OCI-LY7 (cell line): Measurements from ENCODE around the gene CLMP. TPM values are rescaled to one million over a fixed set of nuclear protein-coding genes. Genes with fewer than 3 reads are reported as not detected.

Source experiments
- BruUV-seq: library from RNA; stranded (reverse); fragments of 400-500 nt; replicated peaks from 2 replicates; lab custom pipeline; 2021; lab: Mats Ljungman, UMichigan
- CTCF ChIA-PET: fragments of 300-600 bp; sonication (Branson Sonifier 250); formaldehyde crosslinking; loops from one replicate; lab custom pipeline; 2022; ENCODE audit warnings: antibody characterized with exemption; ENCODE audit not compliant: unreplicated experiment; lab: Charles Lee
- POLR2A ChIA-PET: fragments of 300-600 bp; sonication (Branson Sonifier 250); formaldehyde crosslinking; loops from one replicate; lab custom pipeline; 2022; ENCODE audit warnings: antibody characterized with exemption; lab: Charles Lee
- DNase-seq: peaks from one replicate; pipeline ENCODE4 v3.0.0-alpha.2; 2015; ENCODE audit warnings: low spot score
- H2AFZ ChIP-seq: fragments of 200-600 bp; sonication (generic), shearing (Covaris generic); 2 replicates; pipeline ENCODE4 v1.6.1; 2014; ENCODE audit warnings: mild to moderate bottlenecking, antibody characterized with exemption, low read length, moderate library complexity
- H3K27ac ChIP-seq: fragments of 200-600 bp; sonication (generic); 2 replicates; pipeline ENCODE4 v1.5.1; 2014; ENCODE audit warnings: mixed run types, low read depth, mild to moderate bottlenecking, moderate library complexity, low read length, inconsistent platforms; ENCODE audit not compliant: poor library complexity, severe bottlenecking
- H3K36me3 ChIP-seq: fragments of 200-600 bp; sonication (generic); 2 replicates; pipeline ENCODE4 v1.6.1; 2014; ENCODE audit warnings: mild to moderate bottlenecking, antibody characterized with exemption, low read length, moderate library complexity, mixed read lengths; ENCODE audit not compliant: insufficient read depth
- H3K4me1 ChIP-seq: fragments of 200-600 bp; sonication (generic); 2 replicates; pipeline ENCODE4 v1.5.1; 2014; ENCODE audit warnings: mild to moderate bottlenecking, low read length; ENCODE audit not compliant: insufficient read depth, poor library complexity, severe bottlenecking
- H3K4me2 ChIP-seq: fragments of 200-600 bp; sonication (generic); 2 replicates; pipeline ENCODE4 v1.6.1; 2014; ENCODE audit warnings: mild to moderate bottlenecking, low read length
- H3K4me3 ChIP-seq: fragments of 200-600 bp; sonication (generic); 2 replicates; pipeline ENCODE4 v1.5.1; 2014; ENCODE audit warnings: mild to moderate bottlenecking, low read depth, low read length; ENCODE audit not compliant: poor library complexity, severe bottlenecking
- H3K79me2 ChIP-seq: fragments of 200-600 bp; sonication (generic); 2 replicates; pipeline ENCODE4 v1.6.1; 2016; ENCODE audit warnings: low read depth, mild to moderate bottlenecking, low read length, moderate library complexity, mixed read lengths; ENCODE audit not compliant: insufficient read depth
- H3K9me2 ChIP-seq: fragments of 200-600 bp; sonication (generic); 2 replicates; pipeline ENCODE4 v1.6.1; 2016; ENCODE audit warnings: mild to moderate bottlenecking, low read length, mixed read lengths; ENCODE audit not compliant: insufficient read depth
- H3K9me3 ChIP-seq: fragments of 200-600 bp; sonication (generic); 2 replicates; pipeline ENCODE4 v1.6.1; 2014; ENCODE audit warnings: mild to moderate bottlenecking, mixed run types, low read length, mixed read lengths
- H4K20me1 ChIP-seq: fragments of 200-600 bp; sonication (generic); 2 replicates; pipeline ENCODE4 v1.6.1; 2014; ENCODE audit warnings: mild to moderate bottlenecking, antibody characterized with exemption, low read length, moderate library complexity, mixed read lengths; ENCODE audit not compliant: insufficient read depth
- EZH2phosphoT487 ChIP-seq: fragments of 200-600 bp; sonication (generic); IDR thresholded peaks from 2 replicates; pipeline ENCODE4 v1.6.1; 2018; ENCODE audit warnings: low read depth, borderline replicate concordance, mild to moderate bottlenecking, mixed run types, antibody characterized with exemption, low read length, moderate library complexity, mixed read lengths
- intact Hi-C: fragments of 100-400 bp; cut with micrococcal nuclease; formaldehyde crosslinking; loops from one replicate; pipeline ENCODE4 v1.10.0; 2022; ENCODE audit not compliant: unreplicated experiment
- total RNA-seq, 2 experiments: library from RNA; depleted of rRNA in 1 of 2; stranded (reverse); fragments of >200 nt in 1 of 2; shearing (Covaris generic) in 1 of 2; gene quantifications; 2 replicates each; pipeline ENCODE4 v1.2.3, GENCODE V29; 2014 to 2022
- TF ChIP-seq, protein P1 (sequence below): fragments of 200-600 bp; sonication (generic); conservative IDR thresholded peaks from 2 replicates; pipeline ENCODE4 v1.5.1; 2014; ENCODE audit warnings: mild to moderate bottlenecking, antibody characterized with exemption, low read length, moderate library complexity, mixed read lengths

The CLMP gene
- total RNA-seq, 2 experiments from 2014 or later = not detected

DNA sequence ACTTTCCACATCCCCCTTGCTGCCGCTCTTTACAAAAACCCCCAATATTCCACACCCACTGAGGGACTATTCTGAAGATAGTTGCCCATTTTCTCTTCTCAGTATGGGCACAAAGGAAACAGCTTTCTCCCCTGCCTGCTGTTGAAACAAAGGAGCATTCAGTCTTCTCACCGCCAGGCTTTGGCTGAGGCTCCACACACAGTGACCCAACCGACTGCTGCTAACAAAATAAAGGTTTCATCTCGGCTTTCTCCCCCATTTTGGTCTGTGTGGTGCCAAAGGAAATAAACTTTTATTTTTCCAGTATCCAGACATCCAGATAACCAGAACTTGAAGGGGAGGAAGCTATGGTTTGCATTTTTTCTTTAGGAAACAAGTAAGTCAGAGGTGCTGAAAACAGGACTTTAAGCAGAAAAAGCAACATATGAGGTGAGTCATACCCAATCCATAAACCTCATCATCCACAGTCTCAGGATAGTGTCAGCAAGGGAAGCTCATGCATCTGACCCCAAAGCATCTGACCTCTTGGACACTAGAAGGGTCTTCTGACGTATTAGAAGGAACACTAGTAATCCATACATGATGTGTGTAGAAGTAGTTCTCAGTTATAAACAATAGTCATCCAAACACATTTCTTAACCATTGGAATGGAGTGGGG, 6.4 kb downstream of the CLMP start:
- Histone ChIP-seq H2AFZ (no peak overlapping the region), H3K4me3 (no peak overlapping the region), H3K9me3 (no peaks in the 10 kb centered on the region), H4K20me1 (no peaks in the 10 kb centered on the region), H3K79me2 (no peaks in the 10 kb centered on the region), H3K9me2 (no peaks in the 10 kb centered on the region), H3K27ac (no peak overlapping the region), H3K4me2 (no peak overlapping the region), H3K36me3 (no peaks in the 10 kb centered on the region), H3K4me1 (no peaks in the 10 kb centered on the region)
- CTCF ChIA-PET = interaction anchor here (0.6 kb wide), 1 partner anchor 51 kb away, joined by 3 read pairs; no protein-coding TSS in a partner anchor
- no peak for DNase-seq
- POLR2A ChIA-PET = no interaction called here
- no peak for TF ChIP-seq EZH2phosphoT487
- TF ChIP-seq, protein P1, sequence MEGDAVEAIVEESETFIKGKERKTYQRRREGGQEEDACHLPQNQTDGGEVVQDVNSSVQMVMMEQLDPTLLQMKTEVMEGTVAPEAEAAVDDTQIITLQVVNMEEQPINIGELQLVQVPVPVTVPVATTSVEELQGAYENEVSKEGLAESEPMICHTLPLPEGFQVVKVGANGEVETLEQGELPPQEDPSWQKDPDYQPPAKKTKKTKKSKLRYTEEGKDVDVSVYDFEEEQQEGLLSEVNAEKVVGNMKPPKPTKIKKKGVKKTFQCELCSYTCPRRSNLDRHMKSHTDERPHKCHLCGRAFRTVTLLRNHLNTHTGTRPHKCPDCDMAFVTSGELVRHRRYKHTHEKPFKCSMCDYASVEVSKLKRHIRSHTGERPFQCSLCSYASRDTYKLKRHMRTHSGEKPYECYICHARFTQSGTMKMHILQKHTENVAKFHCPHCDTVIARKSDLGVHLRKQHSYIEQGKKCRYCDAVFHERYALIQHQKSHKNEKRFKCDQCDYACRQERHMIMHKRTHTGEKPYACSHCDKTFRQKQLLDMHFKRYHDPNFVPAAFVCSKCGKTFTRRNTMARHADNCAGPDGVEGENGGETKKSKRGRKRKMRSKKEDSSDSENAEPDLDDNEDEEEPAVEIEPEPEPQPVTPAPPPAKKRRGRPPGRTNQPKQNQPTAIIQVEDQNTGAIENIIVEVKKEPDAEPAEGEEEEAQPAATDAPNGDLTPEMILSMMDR = no peak
- intact Hi-C loops = no loop called here
- BruUV-seq = no TSS peak

DNA sequence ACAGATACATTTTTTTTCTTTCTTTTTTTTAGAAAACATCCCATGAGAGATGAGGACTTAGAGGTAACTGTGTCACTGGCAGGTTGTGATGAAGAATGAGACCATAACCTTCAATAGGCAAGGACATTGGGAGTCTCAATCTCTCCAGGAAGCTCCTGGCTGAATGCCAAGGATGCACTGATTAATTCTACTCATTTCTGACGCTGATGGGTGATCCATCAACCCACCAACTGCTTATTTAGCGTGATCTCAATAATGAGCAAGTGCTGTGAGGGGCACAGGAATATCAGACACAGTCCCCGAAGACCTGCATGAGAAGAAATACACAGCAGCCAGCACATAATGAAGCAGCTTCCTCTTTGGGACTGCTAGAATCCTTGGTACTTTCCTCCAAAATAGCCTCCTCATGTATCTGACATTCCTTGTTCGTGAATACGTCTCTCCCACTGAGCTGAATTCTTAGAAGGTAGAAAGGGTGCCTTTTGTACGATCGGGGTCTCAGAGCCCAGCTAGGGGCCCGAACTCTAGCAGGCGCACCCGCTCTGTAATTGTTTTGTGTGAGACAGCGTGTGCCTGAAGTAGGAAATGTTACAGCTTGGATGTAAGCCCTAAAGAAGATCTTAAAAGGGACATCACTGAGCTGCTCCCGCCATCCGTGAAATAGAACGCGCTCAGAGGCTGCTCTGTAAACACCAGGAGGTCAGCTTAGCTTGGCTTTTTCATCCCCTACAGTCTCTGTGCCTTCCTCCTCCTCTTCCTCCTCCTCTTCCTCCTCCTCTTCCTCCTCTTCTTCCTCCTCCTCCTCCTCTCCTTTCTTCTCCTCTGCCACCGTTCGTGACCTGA, 7.2 kb downstream of the CLMP start:
- BruUV-seq = no TSS peak
- no peaks in the 10 kb centered on the region for H3K36me3 ChIP-seq
- no peaks in the 10 kb centered on the region for H4K20me1 ChIP-seq
- no peaks in the 10 kb centered on the region for H3K4me1 ChIP-seq
- H3K79me2 ChIP-seq = no peaks in the 10 kb centered on the region
- no peaks in the 10 kb centered on the region for H3K9me3 ChIP-seq
- intact Hi-C loops = no loop called here
- CTCF ChIA-PET = no interaction called here
- POLR2A ChIA-PET = no interaction called here
- H3K4me3 ChIP-seq = no peak overlapping the region
- no peaks in the 10 kb centered on the region for H3K9me2 ChIP-seq
- H2AFZ ChIP-seq = no peak overlapping the region
- TF ChIP-seq, protein P1 = no peak
- TF ChIP-seq EZH2phosphoT487 = no peak
- no peak overlapping the region for H3K27ac ChIP-seq
- DNase-seq = no peak
- H3K4me2 ChIP-seq = no peak overlapping the region

DNA sequence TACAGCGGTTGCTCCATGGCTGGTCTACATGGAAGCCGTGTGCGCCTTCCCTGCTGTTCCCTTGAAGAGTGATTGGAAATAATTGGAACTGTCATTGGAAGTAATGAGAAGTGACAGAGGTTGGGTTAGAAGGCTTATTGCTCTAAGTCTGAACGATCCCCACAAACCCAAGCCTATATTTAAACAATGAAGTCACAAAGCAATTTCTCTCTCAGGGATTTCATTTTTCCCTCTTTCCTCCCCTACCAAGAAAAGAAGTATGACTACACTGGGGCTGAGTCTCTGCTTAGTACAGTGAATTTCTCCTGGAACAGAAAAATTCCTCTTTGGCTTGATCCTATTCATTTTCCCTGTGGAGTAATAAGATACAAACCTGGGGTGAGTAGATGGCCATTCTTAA, 7.8 kb downstream of the CLMP start:
- no peak for TF ChIP-seq EZH2phosphoT487
- TF ChIP-seq, protein P1 = no peak
- Histone ChIP-seq H3K4me1 (no peaks in the 10 kb centered on the region), H3K4me2 (no peak overlapping the region), H2AFZ (no peak overlapping the region), H3K36me3 (no peaks in the 10 kb centered on the region), H3K4me3 (no peak overlapping the region), H3K9me2 (no peaks in the 10 kb centered on the region), H3K79me2 (no peaks in the 10 kb centered on the region), H3K27ac (no peak overlapping the region), H4K20me1 (no peaks in the 10 kb centered on the region), H3K9me3 (no peaks in the 10 kb centered on the region)
- no peak for DNase-seq
- POLR2A ChIA-PET = no interaction called here
- BruUV-seq = no TSS peak
- intact Hi-C loops = no loop called here
- CTCF ChIA-PET = no interaction called here
